Smooth muscle cell of the pulmonary artery (primary cell): Measurements from ENCODE around the gene JAG2. TPM values are rescaled to one million over a fixed set of nuclear protein-coding genes. Genes with fewer than 3 reads are reported as not detected.

Source experiments
- total RNA-seq: library from RNA; depleted of rRNA; stranded (reverse); fragments of >200 nt; gene quantifications from 2 replicates; pipeline ENCODE4 v1.2.3, GENCODE V29; 2014

JAG2 gene
- total RNA-seq: 1.3 and 4.0 TPM in 2 replicates

DNA sequence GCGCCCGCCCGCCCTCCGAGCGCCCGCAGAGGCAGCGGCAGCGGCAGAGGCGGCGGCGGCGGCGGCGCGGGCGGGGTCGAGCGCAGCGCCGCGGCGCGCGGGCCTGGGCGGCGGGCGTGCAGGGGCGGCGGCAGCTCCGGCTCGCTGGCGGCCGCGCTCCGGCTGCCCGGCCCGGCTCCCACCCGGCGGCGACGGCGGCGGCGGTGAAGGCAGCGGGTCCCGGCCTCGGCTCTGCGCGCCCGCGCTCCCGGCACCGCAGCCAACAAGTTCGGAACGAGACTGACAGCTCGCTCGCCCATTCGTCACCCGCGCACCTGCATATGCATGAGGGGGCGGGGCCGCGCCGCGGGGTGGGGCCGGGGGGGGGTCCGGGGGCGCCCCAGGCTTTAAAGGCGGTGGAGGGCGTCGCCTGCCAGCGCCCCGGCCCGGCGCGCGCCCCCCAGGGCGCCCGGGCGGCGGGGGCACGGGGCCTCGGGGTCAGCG, at the start of gene JAG2:
Gene JAG2, minus strand, starts transcription at position 281 of the 483 bp plus-strand sequence. CDS start 356 bp downstream, outside the sequence.

DNA sequence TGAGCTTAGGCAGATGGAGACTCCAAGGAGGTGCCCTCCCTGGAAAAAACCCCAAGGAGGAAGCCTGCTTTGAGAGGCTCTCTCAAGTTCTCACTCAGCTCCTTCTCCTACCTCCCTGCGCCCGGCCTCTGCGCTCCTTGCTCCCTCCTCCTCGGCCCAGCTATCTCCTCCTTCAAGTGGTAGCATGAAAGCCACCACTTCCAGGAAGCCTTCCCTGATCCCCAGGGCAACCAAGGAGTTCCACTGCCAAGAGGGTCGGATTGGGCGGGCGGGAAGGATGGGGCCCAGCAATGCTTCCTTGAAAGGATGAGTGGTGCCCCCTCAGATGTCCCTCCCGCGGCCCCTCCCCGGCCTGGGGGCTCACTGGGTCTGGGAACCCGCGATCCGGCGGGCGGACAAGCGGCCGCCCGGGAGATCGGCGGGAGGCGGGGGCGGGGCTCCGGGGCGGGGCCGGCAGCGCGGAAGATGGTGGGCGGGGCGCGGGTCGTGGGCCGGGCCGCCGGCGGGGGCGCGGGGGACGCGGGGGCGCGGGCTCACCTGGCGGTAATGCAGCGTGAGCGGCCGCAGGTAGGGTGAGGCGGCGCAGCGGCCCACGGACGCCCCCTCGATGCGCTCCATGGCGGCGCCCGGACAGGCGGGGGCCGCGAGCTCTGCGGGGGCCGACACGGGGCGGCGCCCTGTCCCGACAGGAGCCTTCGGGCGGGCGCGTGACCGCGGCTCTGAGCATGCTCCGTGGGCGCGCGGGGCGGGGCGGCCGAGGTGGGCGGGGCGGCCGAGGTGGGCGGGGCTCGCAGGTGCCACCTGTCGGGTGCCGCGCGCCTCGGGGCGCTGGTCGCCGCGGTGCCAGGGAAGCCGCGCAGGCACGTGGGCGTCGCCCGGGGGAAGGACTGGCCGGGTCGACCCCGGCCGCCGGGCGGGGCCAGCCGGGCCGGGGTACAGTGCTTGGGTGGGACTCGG, 12.3 kb upstream of the JAG2 start, which contains the start of gene NUDT14:
Gene NUDT14, minus strand, starts transcription at position 721 of the 957 bp plus-strand sequence. Its CDS starts 103 bp downstream, at position 618.

Other genes with a start within 250 kb of the JAG2 start
- 0.07 and 0.13 TPM in 2 replicates for gene PLD4, start 243.9 kb downstream of the JAG2 start, total RNA-seq
- 41.4 and 194 TPM in 2 replicates for gene AHNAK2, start 190.4 kb downstream of the JAG2 start, total RNA-seq
- 9.6 and 12.1 TPM in 2 replicates for gene CLBA1, start 183.0 kb downstream of the JAG2 start, total RNA-seq
- 10.0 and 10.6 TPM in 2 replicates for gene CDCA4, start 147.7 kb downstream of the JAG2 start, total RNA-seq
- 0.03 and 0.26 TPM in 2 replicates for gene GPR132, start 103.3 kb downstream of the JAG2 start, total RNA-seq
- 8.7 and 16.6 TPM in 2 replicates for gene NUDT14, start 12.5 kb upstream of the JAG2 start, total RNA-seq
- 37.7 and 73.1 TPM in 2 replicates for gene BTBD6, start 79.8 kb upstream of the JAG2 start, total RNA-seq
- gene BRF1, start 132.2 kb upstream of the JAG2 start, total RNA-seq: 29.8 and 41.4 TPM in 2 replicates
- gene PACS2, start 146.0 kb upstream of the JAG2 start, total RNA-seq: 56.4 and 101 TPM in 2 replicates
- gene TEX22, start 229.8 kb upstream of the JAG2 start, total RNA-seq: 0.17 and 0.39 TPM in 2 replicates